Measurements from ENCODE around the gene ZNF223. TPM values are rescaled to one million over a fixed set of nuclear protein-coding genes. Genes with fewer than 3 reads are reported as not detected.

The ZNF223 gene
- total and polyA plus RNA-seq, 10 of the 15 experiments (the other 5 are each of a cell fraction or from before 2014, with no cell fraction given), result 0.05 to 3.7 (median 0.14) TPM; not detected in 4

DNA sequence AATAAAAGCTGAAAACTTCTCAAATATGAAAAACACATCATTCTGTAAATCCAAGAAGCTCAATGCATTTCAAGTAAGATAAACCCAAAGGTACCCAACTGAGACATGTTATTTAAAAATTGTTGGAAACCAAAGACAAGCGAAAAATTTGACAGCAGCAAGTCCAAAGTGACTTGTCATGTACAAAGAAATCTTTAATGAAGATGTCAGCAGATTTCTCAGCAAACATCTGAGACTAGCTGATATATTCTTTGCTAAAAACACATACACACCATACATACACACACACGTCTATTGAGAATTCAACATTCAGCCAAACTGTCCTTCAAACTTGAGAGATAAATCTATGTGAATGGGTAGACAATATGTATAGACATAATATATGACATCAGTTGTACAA, 32.3 kb upstream of the ZNF223 start:
- ChIA-PET POLR2A (no interaction called here), CTCF (no interaction called here), SMC1A (ENCODE audit: uncharacterized antibody, unreplicated experiment) (no interaction called here), RAD21 (ENCODE audit: unreplicated experiment) (no interaction called here)
- Histone ChIP-seq H3K4me2 (ENCODE audit: control insufficient read depth, insufficient read depth) (no peak overlapping the region), H3K4me3 (no peak overlapping the region), H3K27ac (ENCODE audit: control insufficient read depth, insufficient read depth) (no peak overlapping the region), H4K20me1 (ENCODE audit: control insufficient read depth, insufficient read depth) (no peaks in the 10 kb centered on the region), H3K4me1 (ENCODE audit: control insufficient read depth, insufficient read depth, low read length) (no peaks in the 10 kb centered on the region), H3K36me3 (ENCODE audit: control insufficient read depth in 2 of 2, insufficient read depth in 2 of 2, low read length in 1 of 2) (no peaks in the 10 kb centered on the region), H3K9ac (ENCODE audit: control insufficient read depth, insufficient read depth, low read length) (no peak overlapping the region), H3K79me2 (ENCODE audit: control insufficient read depth, insufficient read depth, low read length) (no peaks in the 10 kb centered on the region), H3K27me3 (replicated peaks in 1 of 2; ENCODE audit: control insufficient read depth in 2 of 2, insufficient read depth in 2 of 2, low read length in 1 of 2) (no peaks in the 10 kb centered on the region), H2AFZ (ENCODE audit: control insufficient read depth, low read depth, low read length) (no peak overlapping the region), H3K9me3 (replicated peaks; ENCODE audit: control insufficient read depth, insufficient read depth, low read length) (no peaks in the 10 kb centered on the region; the same call in 2 of the 3 replicates)
- FAIRE-seq, result no peak
- in situ Hi-C loops (cut with MboI), result no loop called here
- ATAC-seq, result no peak
- TF ChIP-seq SP1 (IDR thresholded peaks at IDR 0.05; ENCODE audit: low read depth, low read length), result no peak
- no peak for TF ChIP-seq ESRRA (IDR thresholded peaks at IDR 0.05; ENCODE audit: low read length)
- TF ChIP-seq, protein P1, sequence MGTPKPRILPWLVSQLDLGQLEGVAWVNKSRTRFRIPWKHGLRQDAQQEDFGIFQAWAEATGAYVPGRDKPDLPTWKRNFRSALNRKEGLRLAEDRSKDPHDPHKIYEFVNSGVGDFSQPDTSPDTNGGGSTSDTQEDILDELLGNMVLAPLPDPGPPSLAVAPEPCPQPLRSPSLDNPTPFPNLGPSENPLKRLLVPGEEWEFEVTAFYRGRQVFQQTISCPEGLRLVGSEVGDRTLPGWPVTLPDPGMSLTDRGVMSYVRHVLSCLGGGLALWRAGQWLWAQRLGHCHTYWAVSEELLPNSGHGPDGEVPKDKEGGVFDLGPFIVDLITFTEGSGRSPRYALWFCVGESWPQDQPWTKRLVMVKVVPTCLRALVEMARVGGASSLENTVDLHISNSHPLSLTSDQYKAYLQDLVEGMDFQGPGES (IDR thresholded peaks at IDR 0.05), result no peak
- TF ChIP-seq MTA2 (IDR thresholded peaks at IDR 0.05; ENCODE audit: low read depth), result no peak
- no peak for TF ChIP-seq RFX5 (IDR thresholded peaks at IDR 0.05; ENCODE audit: low read depth, low read length)
- TF ChIP-seq TCF7 (IDR thresholded peaks at IDR 0.05; ENCODE audit: borderline replicate concordance), result no peak
- TF ChIP-seq, protein P2, sequence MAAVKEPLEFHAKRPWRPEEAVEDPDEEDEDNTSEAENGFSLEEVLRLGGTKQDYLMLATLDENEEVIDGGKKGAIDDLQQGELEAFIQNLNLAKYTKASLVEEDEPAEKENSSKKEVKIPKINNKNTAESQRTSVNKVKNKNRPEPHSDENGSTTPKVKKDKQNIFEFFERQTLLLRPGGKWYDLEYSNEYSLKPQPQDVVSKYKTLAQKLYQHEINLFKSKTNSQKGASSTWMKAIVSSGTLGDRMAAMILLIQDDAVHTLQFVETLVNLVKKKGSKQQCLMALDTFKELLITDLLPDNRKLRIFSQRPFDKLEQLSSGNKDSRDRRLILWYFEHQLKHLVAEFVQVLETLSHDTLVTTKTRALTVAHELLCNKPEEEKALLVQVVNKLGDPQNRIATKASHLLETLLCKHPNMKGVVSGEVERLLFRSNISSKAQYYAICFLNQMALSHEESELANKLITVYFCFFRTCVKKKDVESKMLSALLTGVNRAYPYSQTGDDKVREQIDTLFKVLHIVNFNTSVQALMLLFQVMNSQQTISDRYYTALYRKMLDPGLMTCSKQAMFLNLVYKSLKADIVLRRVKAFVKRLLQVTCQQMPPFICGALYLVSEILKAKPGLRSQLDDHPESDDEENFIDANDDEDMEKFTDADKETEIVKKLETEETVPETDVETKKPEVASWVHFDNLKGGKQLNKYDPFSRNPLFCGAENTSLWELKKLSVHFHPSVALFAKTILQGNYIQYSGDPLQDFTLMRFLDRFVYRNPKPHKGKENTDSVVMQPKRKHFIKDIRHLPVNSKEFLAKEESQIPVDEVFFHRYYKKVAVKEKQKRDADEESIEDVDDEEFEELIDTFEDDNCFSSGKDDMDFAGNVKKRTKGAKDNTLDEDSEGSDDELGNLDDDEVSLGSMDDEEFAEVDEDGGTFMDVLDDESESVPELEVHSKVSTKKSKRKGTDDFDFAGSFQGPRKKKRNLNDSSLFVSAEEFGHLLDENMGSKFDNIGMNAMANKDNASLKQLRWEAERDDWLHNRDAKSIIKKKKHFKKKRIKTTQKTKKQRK (IDR thresholded peaks at IDR 0.05; ENCODE audit: low read depth, low read length), result no peak
- no peak for TF ChIP-seq RB1 (IDR thresholded peaks at IDR 0.05; ENCODE audit: borderline replicate concordance)
- TF ChIP-seq, protein P3, sequence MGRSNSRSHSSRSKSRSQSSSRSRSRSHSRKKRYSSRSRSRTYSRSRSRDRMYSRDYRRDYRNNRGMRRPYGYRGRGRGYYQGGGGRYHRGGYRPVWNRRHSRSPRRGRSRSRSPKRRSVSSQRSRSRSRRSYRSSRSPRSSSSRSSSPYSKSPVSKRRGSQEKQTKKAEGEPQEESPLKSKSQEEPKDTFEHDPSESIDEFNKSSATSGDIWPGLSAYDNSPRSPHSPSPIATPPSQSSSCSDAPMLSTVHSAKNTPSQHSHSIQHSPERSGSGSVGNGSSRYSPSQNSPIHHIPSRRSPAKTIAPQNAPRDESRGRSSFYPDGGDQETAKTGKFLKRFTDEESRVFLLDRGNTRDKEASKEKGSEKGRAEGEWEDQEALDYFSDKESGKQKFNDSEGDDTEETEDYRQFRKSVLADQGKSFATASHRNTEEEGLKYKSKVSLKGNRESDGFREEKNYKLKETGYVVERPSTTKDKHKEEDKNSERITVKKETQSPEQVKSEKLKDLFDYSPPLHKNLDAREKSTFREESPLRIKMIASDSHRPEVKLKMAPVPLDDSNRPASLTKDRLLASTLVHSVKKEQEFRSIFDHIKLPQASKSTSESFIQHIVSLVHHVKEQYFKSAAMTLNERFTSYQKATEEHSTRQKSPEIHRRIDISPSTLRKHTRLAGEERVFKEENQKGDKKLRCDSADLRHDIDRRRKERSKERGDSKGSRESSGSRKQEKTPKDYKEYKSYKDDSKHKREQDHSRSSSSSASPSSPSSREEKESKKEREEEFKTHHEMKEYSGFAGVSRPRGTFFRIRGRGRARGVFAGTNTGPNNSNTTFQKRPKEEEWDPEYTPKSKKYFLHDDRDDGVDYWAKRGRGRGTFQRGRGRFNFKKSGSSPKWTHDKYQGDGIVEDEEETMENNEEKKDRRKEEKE (IDR thresholded peaks at IDR 0.05), result no peak
- TF ChIP-seq STAT3 (IDR thresholded peaks at IDR 0.05; ENCODE audit: low read depth, low read length), result no peak
- no peak for TF ChIP-seq IKZF2 (IDR thresholded peaks at IDR 0.05)
- TF ChIP-seq GATAD2B (conservative IDR thresholded peaks at IDR 0.05; ENCODE audit: low read depth), result no peak
- no peak for TF ChIP-seq CEBPB (IDR thresholded peaks at IDR 0.05; ENCODE audit: borderline replicate concordance in 1 of 2, low read depth in 2 of 2, low read length in 2 of 2)
- no peak for TF ChIP-seq POLR2AphosphoS2 (IDR thresholded peaks at IDR 0.05; ENCODE audit: low read depth, low read length)
- BruUV-seq (replicated peaks), result no TSS peak
- 0% methylated on average over 2 of the region's 2 CpGs for WGBS (ENCODE audit: insufficient coverage, insufficient replicate concordance, low lambda C conversion rate, missing lambda C conversion rate)
- intact Hi-C loops (cut with micrococcal nuclease; ENCODE audit: unreplicated experiment), result no loop called here
- no peak for DNase-seq (ENCODE audit: low read depth, low spot score)
